GM19043 (cell line): ENCODE data around the gene TTLL6.
A peak's percentile ranks its signal among the peaks of the same experiment; 100 is the strongest.
"Not testable (repeated sequence)": the region's sequence is repeated elsewhere in the genome, so short reads cannot be mapped to it uniquely, and the experiment has no call there.

Source experiments
- ATAC-seq: cut with Tn5 transposase; IDR thresholded peaks from one replicate; pipeline ENCODE4 v1.9.1; 2021; ENCODE audit warnings: low read depth; ENCODE audit not compliant: unreplicated experiment

Gene TTLL6

GRCh38 chr17:48816774-48817590 lies at the start of gene TTLL6:
Gene TTLL6 (minus strand): TSS chr17:48817229. CDS start chr17:48817072, 157 bp downstream.
- no peak for ATAC-seq

GRCh38 chr17:48860456-48860855 lies 43.4 kb upstream of the TTLL6 start:
- no peak for ATAC-seq

GRCh38 chr17:48860034-48860433 lies 43.0 kb upstream of the TTLL6 start:
- ATAC-seq, result no peak

DNA sequence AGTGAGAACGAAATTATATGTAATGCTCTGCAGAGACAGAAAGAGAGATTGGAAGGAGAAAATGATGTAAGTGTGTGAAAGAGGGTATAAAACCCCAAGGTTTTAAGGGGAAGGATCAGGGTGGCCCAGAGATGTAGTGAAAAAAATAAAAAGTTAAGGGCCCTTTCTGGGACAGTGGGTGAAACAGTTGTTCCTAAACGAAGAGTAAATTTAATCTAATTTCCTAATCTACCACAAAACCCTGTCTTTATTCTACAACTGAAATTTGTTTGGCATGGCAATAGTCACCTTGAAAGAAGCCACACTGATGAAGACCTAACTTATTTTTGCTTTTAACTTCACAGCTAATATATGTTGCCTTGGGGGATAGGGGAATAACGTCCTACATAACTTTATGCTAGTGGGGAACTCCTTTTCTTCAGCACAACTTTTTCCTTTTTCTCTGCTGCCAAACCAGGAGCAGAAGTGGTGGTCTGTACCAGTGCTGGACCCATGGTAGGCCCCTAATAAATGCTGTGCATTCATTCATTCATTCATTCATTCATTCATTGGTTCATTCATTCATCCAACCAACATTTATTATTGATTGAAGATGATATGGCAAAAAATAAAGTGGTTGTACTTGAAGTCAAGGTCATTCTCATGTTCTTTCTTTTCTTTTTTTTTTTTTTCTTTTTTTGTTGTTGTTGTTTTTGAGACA lies 39.2 kb upstream of the TTLL6 start:
- no peak for ATAC-seq

- ATAC-seq, result no peak
These were observed 37.9 kb upstream of the TTLL6 start for GRCh38 chr17:48854774-48855476.

DNA sequence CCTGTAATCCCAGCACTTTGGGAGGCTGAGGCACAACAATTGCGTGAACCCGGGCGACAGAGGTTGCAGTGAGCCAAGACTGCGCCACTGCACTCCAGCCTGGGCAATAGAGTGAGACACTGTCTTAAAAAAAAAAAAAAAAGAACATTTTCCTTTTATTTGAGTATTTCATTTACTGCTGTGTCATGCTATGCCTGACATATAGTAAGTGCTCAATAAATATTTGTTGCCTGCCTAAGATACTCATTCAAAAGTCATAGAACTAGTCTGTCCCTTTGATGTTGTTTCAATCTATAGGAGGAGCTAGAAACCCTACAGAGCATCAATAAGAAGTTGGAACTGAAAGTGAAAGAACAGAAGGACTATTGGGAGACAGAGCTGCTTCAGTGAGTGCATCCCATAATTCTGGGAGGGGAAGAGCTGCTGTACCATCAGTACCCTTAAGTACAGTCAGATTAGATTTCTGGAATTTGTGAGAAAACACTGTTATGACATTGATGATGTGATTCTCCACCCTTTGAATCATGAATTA lies 33.8 kb upstream of the TTLL6 start:
- ATAC-seq, result no peak

DNA sequence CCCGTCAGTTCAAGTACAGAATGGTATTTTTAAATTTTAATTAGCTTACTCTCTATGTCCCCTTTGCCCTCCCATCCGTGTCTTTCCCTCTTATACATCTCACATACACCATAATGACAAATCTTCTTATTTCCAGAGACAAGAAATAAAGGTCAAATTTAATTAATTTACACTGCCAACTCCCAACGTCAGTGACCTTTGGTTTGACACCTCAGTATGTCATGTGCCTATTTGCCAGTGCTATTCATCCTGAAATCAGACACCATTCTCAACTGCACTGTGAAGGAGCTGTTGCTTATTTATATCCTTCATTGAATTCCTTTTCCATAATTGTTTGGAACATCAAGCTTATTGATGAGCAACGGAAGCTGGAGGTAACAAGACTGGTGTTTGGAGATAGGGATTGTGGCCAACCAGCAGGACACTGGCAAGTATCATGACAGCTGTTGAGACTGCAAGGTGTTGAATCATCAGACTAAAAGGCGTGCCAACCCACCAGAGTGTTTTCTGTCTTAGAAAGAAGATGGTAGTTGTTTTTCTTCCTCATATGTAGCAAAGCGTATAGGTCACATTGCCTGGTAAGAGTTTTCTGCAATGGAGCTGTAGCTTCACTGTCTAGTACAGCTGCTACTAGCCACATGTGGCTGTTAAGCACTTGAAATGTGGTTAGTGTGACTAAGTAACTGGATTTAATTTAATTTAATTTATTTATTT lies 26.3 kb upstream of the TTLL6 start:
- ATAC-seq, result no peak

GRCh38 chr17:48842746-48843145 lies 25.7 kb upstream of the TTLL6 start:
- no peak for ATAC-seq

DNA sequence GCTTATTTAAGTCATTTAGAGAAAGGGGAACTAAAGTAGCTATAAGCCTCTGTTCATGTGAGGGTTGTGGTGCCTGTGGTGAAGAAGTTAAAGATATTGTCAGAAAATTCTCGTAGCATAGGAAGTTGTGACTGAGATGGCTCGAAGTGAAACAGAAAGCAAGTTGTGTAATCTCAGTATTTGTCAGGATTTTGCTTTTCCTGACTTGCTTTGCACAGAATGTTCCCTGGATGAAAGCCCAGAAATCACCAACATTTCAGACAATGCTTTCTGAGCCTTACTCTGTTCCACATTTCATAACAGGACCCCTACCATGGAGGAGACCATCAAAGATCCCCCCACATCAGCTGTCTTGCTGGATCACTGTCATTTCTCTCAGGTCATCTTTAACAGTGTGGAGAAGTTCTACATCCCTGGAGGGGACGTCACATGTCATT lies 24.4 kb upstream of the TTLL6 start:
- peak; percentile 63 for ATAC-seq

- no peak for ATAC-seq
These were observed 23.4 kb upstream of the TTLL6 start for GRCh38 chr17:48840441-48840840.

DNA sequence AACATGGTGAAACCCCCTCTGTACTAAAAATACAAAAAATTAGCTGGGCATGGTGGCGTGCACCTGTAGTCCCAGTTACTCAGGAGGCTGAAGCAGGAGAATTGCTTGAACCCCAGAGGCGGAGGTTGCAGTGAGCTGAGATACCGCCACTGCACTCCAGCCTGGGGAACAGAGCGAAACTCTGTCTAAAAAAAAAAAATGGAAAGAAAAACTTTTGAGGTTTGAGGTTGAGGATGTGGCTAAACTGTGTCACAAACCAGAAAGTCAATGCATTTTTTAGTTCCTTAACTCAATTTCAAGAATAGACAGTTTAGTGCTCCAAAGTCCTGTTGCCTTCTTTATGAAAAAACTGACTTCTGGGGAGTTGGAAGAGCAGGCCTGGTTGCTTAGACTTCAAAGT lies 20.4 kb upstream of the TTLL6 start:
- ATAC-seq, result not testable (repeated sequence)

DNA sequence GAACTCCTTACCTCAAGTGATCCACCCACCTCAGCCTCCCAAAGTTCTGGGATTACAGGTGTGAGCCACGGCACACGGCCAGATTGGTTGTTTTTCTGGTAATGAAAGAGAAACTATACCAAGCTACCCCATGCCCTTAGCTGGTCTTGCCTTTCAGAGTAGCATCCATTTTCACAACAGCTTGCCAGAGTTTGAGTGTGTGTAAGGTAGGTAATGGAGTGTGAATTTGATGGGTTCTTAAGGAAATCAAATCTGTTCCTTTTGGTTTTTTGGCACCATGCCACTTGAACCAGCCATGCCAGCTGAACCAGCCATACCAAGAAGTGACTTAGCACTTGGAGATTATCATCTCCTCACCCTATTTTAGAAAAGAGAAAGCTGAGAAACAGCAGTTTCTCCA lies 18.9 kb upstream of the TTLL6 start:
- no peak for ATAC-seq

GRCh38 chr17:48834973-48835372 lies 17.9 kb upstream of the TTLL6 start:
- ATAC-seq, result no peak

DNA sequence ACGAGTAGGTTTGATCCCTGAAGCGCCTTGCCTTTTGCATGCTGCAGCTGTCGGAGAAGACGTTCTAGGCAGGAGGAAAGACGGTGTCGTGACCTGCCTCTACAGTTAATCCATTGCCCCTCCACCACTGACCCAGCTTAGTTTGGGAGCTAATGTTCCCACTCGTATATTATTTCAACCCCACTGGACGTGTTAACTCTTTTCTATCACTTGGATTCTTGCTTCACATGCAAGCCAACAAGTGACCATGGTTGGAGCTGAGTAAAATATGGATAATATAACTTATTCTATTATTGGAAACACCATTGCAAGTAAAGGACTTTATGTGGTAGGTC lies 14.5 kb upstream of the TTLL6 start:
- ATAC-seq, result no peak

DNA sequence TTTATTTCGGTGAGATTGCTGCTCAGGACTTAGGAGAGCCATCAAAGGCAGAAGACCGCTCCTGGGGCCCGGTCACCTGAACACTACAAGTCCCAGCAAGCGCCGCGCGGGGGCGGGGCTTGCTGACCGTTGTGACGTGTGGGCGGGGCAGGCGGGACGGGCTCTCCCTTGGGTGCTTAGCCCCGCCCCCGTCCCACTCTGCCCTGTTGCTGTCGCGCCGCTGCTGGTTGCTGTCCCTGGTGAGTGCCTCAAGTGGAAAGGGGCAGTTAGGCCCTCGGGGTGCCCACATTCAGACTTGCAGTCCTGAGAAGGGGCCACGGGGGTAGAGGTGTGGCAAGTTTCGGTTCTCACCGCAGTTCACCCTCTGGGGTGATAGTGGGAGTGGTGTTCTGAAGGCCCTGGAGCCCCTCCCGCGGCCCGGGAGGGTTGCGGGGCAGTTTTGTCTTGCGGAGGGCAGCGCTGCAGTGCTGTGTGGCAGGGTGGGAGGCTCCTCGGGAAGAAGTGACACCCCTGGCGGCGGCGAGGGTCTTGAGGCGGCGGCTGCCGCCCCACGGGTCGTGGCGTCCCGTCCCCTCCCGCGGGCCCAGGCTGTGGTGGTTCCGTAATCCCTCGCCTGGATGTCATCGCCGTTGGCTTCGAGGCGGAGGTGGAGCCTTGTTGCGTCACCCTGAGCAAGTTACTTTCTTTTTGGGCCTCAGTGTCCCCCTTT lies 14.0 kb upstream of the TTLL6 start, which contains the start of gene CALCOCO2:
CALCOCO2 (plus strand) TSS at position 196 of the 709 bp plus-strand sequence. CDS start 10,673 bp downstream, outside the sequence.
- peak; percentile 61 for ATAC-seq

- no peak for ATAC-seq
These were observed 8.7 kb upstream of the TTLL6 start for GRCh38 chr17:48825446-48826381.

GRCh38 chr17:48820936-48821335 lies 3.9 kb upstream of the TTLL6 start:
- not testable (repeated sequence) for ATAC-seq

DNA sequence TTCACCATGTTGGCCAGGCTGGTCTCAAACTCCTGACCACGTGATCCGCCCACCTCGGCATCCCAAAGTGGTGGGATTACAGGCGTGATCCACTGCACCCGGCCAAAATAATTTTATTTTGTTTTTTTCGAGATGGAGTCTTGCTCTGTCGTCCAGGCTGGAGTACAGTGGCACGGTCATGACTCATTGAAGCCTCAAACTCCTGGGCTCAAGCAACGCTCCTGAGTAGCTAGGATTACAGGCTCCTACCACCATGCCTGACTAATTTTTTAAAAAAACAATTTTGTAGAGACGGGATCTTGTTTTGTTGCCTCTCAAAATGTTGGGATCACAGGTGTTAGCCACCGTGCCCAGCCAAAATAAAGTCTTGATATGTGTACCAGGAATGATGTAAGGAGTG lies 2.4 kb upstream of the TTLL6 start:
- no peak for ATAC-seq

DNA sequence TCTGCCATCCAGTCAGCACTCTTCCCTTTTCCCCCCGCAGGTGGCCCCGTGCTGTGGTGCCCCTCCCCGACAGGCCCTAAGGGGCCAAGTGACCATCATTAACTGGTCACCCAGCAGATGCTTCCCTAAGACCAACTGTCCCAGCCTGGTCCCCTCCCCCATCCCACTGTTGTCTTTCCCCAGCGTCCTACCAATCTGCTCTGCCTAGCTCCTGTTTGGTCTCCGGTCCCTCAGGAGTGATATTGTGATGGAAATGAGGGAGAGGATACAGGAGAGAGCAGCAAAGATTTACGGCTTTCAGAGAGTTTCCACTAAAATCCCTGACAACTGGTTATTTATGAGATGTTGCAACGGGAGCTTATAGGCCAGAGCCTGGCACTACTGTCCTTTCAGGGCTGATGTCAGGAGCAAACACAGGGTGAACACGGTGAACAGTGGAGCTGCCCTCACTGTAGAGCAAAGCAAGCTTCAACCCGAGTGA lies 1.4 kb upstream of the TTLL6 start:
- no peak for ATAC-seq
